H1 (cell line): ENCODE data around the gene RBM20. TPM values are rescaled to one million over a fixed set of nuclear protein-coding genes. Genes with fewer than 3 reads are reported as not detected.

ENCODE experiments used
- CTCF ChIA-PET: fragments of 300-600 bp; sonication (Branson Sonifier 250); formaldehyde crosslinking; loops from one replicate; lab custom pipeline; 2021; ENCODE audit not compliant: partially characterized antibody; lab: Charles Lee
- POLR2A ChIA-PET: fragments of 300-600 bp; sonication (Branson Sonifier 250); formaldehyde crosslinking; loops from one replicate; lab custom pipeline; 2021; ENCODE audit warnings: inconsistent platforms; ENCODE audit not compliant: partially characterized antibody; lab: Charles Lee
- DNase-seq, 2 experiments: peaks; one replicate each; pipeline versions ENCODE4 v3.0.0 to v3.0.0-alpha.2; 2010 to 2022; ENCODE audit warnings: low spot score in 2 of 2, low read depth in 1 of 2, mixed read lengths in 1 of 2
- FAIRE-seq: peaks from 2 replicates; lab custom pipeline; 2011; peaks lifted over from hg19 to GRCh38; lab: Jason Lieb, UNC
- H2AFZ ChIP-seq: 2 replicates; pipeline ENCODE4 v1.8.1; 2012; ENCODE audit warnings: low read length, inconsistent platforms
- H2AK5ac ChIP-seq: 2 replicates; pipeline ENCODE4 v1.6.1; 2013; ENCODE audit warnings: low read depth, low read length
- H2BK120ac ChIP-seq: replicated peaks from 2 replicates; pipeline ENCODE3; 2013; ENCODE audit warnings: low read depth, low read length, inconsistent platforms
- H2BK12ac ChIP-seq: 2 replicates; pipeline ENCODE4 v1.6.1; 2013; ENCODE audit warnings: low read depth, low read length
- H2BK15ac ChIP-seq: 2 replicates; pipeline ENCODE4 v1.6.1; 2013; ENCODE audit warnings: low read length
- H2BK20ac ChIP-seq: 2 replicates; pipeline ENCODE4 v1.6.1; 2013; ENCODE audit warnings: low read length
- H2BK5ac ChIP-seq: 2 replicates; pipeline ENCODE4 v1.6.1; 2013; ENCODE audit warnings: low read depth, low read length
- H3K14ac ChIP-seq: 2 replicates; pipeline ENCODE4 v1.6.1; 2013; ENCODE audit warnings: inconsistent platforms; ENCODE audit not compliant: insufficient read length
- H3K18ac ChIP-seq: 2 replicates; pipeline ENCODE4 v1.6.1; 2013; ENCODE audit warnings: low read length; ENCODE audit errors: extremely low read depth
- H3K23ac ChIP-seq: 2 replicates; pipeline ENCODE4 v1.6.1; 2013; ENCODE audit warnings: inconsistent platforms; ENCODE audit not compliant: insufficient read length
- H3K23me2 ChIP-seq: 2 replicates; pipeline ENCODE4 v1.6.1; 2013; ENCODE audit warnings: low read depth, low read length
- H3K27ac ChIP-seq: 2 replicates; pipeline ENCODE4 v1.6.1; 2011; ENCODE audit warnings: low read depth, low read length, inconsistent platforms
- H3K27me3 ChIP-seq, 4 experiments: replicated peaks in 1 of 4; 1 replicate in 1 of 4; 2 replicates in 3 of 4; pipeline versions ENCODE4 v1.6.1 to v1.8.1; 2011 to 2013; ENCODE audit warnings: low read length in 3 of 4, mild to moderate bottlenecking in 3 of 4, inconsistent platforms in 2 of 4, mixed read lengths in 2 of 4, moderate library complexity in 1 of 4; ENCODE audit not compliant: control insufficient read depth in 3 of 4, insufficient read depth in 3 of 4; ENCODE audit errors: extremely low read depth in 1 of 4
- H3K36me3 ChIP-seq, 4 experiments: 2 replicates each; pipeline versions ENCODE4 v1.6.1 to v1.8.1; 2011 to 2013; ENCODE audit warnings: mild to moderate bottlenecking in 4 of 4, low read length in 3 of 4, moderate library complexity in 2 of 4, control low read depth in 1 of 4, inconsistent platforms in 1 of 4; ENCODE audit not compliant: insufficient read depth in 4 of 4, control insufficient read depth in 2 of 4
- H3K4ac ChIP-seq: replicated peaks from 2 replicates; pipeline ENCODE3; 2013; ENCODE audit warnings: low read length, low read depth, mixed read lengths, inconsistent platforms; ENCODE audit not compliant: insufficient read length
- H3K4me1 ChIP-seq, 4 experiments: replicated peaks in 1 of 4; 1 replicate in 1 of 4; 2 replicates in 3 of 4; pipeline versions ENCODE4 v1.6.1 to v1.8.1; 2011 to 2013; ENCODE audit warnings: low read length in 3 of 4, inconsistent platforms in 2 of 4, mixed read lengths in 1 of 4; ENCODE audit not compliant: insufficient read depth in 4 of 4, control insufficient read depth in 3 of 4
- H3K4me2 ChIP-seq, 2 experiments: 2 replicates each; pipeline versions ENCODE4 v1.6.1 to v1.8.1; 2011 to 2013; ENCODE audit warnings: low read depth in 2 of 2, low read length in 2 of 2, control low read depth in 1 of 2, inconsistent platforms in 1 of 2, mild to moderate bottlenecking in 1 of 2; ENCODE audit not compliant: insufficient read depth in 1 of 2
- H3K4me3 ChIP-seq, 4 experiments: fragments of 200-600, 300-600 bp in 1 of 4; sonication (generic), shearing (Covaris generic), sonication (Bioruptor Twin) in 1 of 4; 2 replicates each; pipeline versions ENCODE4 v1.5.1 to v1.8.1; 2011 to 2016; ENCODE audit warnings: low read length in 4 of 4, low read depth in 3 of 4, control low read depth in 2 of 4, inconsistent platforms in 2 of 4, mild to moderate bottlenecking in 2 of 4, mixed read lengths in 1 of 4, moderate library complexity in 1 of 4; ENCODE audit not compliant: insufficient read depth in 2 of 4; ENCODE audit errors: extremely low read depth in 1 of 4
- H3K56ac ChIP-seq: replicated peaks from 2 replicates; pipeline ENCODE3; 2013; ENCODE audit warnings: low read depth, mild to moderate bottlenecking, mixed read lengths, low read length, inconsistent platforms; ENCODE audit not compliant: insufficient read length
- H3K79me1 ChIP-seq: 2 replicates; pipeline ENCODE4 v1.6.1; 2013; ENCODE audit warnings: low read depth, low read length, control low read depth
- H3K79me2 ChIP-seq, 2 experiments: 2 replicates each; pipeline versions ENCODE4 v1.6.1 to v1.8.1; 2012 to 2013; ENCODE audit warnings: low read length in 2 of 2, mild to moderate bottlenecking in 2 of 2, inconsistent platforms in 1 of 2; ENCODE audit not compliant: insufficient read depth in 2 of 2, control insufficient read depth in 1 of 2
- H3K9ac ChIP-seq, 4 experiments: replicated peaks in 1 of 4; 1 replicate in 1 of 4; 2 replicates in 3 of 4; pipeline versions ENCODE4 v1.6.1 to v1.8.1; 2011 to 2013; ENCODE audit warnings: low read depth in 3 of 4, low read length in 3 of 4, control low read depth in 2 of 4, mild to moderate bottlenecking in 2 of 4, moderate library complexity in 2 of 4, inconsistent platforms in 1 of 4; ENCODE audit errors: extremely low read depth in 1 of 4
- H3K9me3 ChIP-seq, 2 experiments: 2 replicates each; pipeline versions ENCODE4 v1.6.1 to v1.8.1; 2012 to 2013; ENCODE audit warnings: mild to moderate bottlenecking in 2 of 2, moderate library complexity in 2 of 2, control low read depth in 1 of 2, inconsistent platforms in 1 of 2, low read depth in 1 of 2, low read length in 1 of 2, mixed read lengths in 1 of 2; ENCODE audit not compliant: insufficient read depth in 2 of 2
- H4K20me1 ChIP-seq, 2 experiments: replicated peaks in 1 of 2; 2 replicates each; pipeline versions ENCODE3 to v1.8.1; 2011 to 2013; ENCODE audit warnings: inconsistent platforms in 2 of 2, low read length in 2 of 2, mild to moderate bottlenecking in 1 of 2; ENCODE audit not compliant: insufficient read depth in 2 of 2, control insufficient read depth in 1 of 2
- H4K5ac ChIP-seq: 2 replicates; pipeline ENCODE4 v1.6.1; 2013; ENCODE audit warnings: low read length, low read depth, mixed read lengths, inconsistent platforms; ENCODE audit not compliant: insufficient read length
- H4K8ac ChIP-seq: 2 replicates; pipeline ENCODE4 v1.8.0; 2013; ENCODE audit warnings: mild to moderate bottlenecking, moderate library complexity, low read length, inconsistent platforms; ENCODE audit not compliant: insufficient read depth; ENCODE audit errors: extremely low read depth
- H4K91ac ChIP-seq: replicated peaks from 2 replicates; pipeline ENCODE3; 2013; ENCODE audit warnings: low read length, mixed read lengths, inconsistent platforms; ENCODE audit not compliant: insufficient read length
- KDM1A ChIP-seq: fragments of 200-600, 300-600 bp; sonication (generic); IDR thresholded peaks from 2 replicates; pipeline ENCODE4 v1.7.1; 2016; ENCODE audit warnings: mild to moderate bottlenecking, low read length, borderline replicate concordance
- SIRT6 ChIP-seq: IDR thresholded peaks from one replicate; pipeline ENCODE4 v1.7.1; 2012; ENCODE audit warnings: low read length, inconsistent platforms
- WGBS, 2 experiments: shearing (Covaris generic) in 1 of 2; methylation state at CpG; one replicate each; pipeline versions ENCODE4 v1.1.6 to v1.1.7; 2013 to 2015; ENCODE audit warnings: low lambda C conversion rate in 2 of 2, mixed read lengths in 2 of 2, inconsistent platforms in 1 of 2, low coverage in 1 of 2, missing lambda C conversion rate in 1 of 2; ENCODE audit not compliant: insufficient replicate concordance in 2 of 2, insufficient coverage in 1 of 2, insufficient read length in 1 of 2; ENCODE audit errors: extremely low coverage in 1 of 2, missing lambda C conversion rate in 1 of 2; 5-methylcytosine and 5-hydroxymethylcytosine counted together
- polyA plus RNA-seq, 7 experiments: library from polyadenylated mRNA; depleted of rRNA in 3 of 7; stranded (reverse) in 5 of 7; unstranded in 2 of 7; fragments of >200 nt in 5 of 7; fragments of 200-250 nt in 2 of 7; gene quantifications; 1 replicate in 5 of 7; 2 replicates in 1 of 7; 4 replicates in 1 of 7; pipeline versions ENCODE4 v1.2.1 to v1.2.3, GENCODE V29; 2011 to 2013; ENCODE audit warnings: missing spikeins in 2 of 7, mixed read lengths in 2 of 7
- total RNA-seq: library from RNA; stranded (reverse); fragmentation: NEBNext Ultra II Directional; extraction: Animal tissue kit (Norgen Biotek cat#: 25700); gene quantifications from 2 replicates; pipeline ENCODE4 v1.2.1, GENCODE V29; 2021

The RBM20 gene
- total and polyA plus RNA-seq, 2 of the 8 experiments (the other 6 are each of a cell fraction or from before 2014, with no cell fraction given), result 0.05 to 0.63 TPM

- H3K56ac ChIP-seq, result no peak overlapping the region
- DNase-seq (no peak), FAIRE-seq (no peak)
- no peaks in the 10 kb centered on the region for H4K20me1 ChIP-seq
- no peak for TF ChIP-seq SIRT6
- TF ChIP-seq KDM1A, result peak; percentile 73
- H3K14ac ChIP-seq, result no peak overlapping the region
- H3K9me3 ChIP-seq, result no peaks in the 10 kb centered on the region
- H3K23me2 ChIP-seq, result peaks cover 2% of the 10 kb centered on the region
- 90% methylated on average over 3 of the region's 3 CpGs; no CpG with 5 or more reads in 1 of the 2 experiments for WGBS, 2 experiments
- no peak overlapping the region for H3K4me3 ChIP-seq
- no peaks in the 10 kb centered on the region for H3K79me1 ChIP-seq
- H2AFZ ChIP-seq, result no peak overlapping the region
- no peak overlapping the region for H2BK15ac ChIP-seq
- H3K23ac ChIP-seq, result no peak overlapping the region
- ChIA-PET POLR2A (no interaction called here), CTCF (interaction anchor here (0.8 to 6.3 kb wide), 10 partner anchors 12 to 157 kb away, joined by 3 to 51 read pairs (median 4); no protein-coding TSS in a partner anchor)
- peaks cover 13 to 16% (median 15%) of the 10 kb centered on the region in 4 experiments for H3K27me3 ChIP-seq
- no peak overlapping the region for H2BK120ac ChIP-seq
- H4K8ac ChIP-seq, result no peak overlapping the region
- H2BK5ac ChIP-seq, result no peak overlapping the region
- H3K79me2 ChIP-seq, result no peaks in the 10 kb centered on the region
- H3K18ac ChIP-seq, result no peak overlapping the region
- H3K4me2 ChIP-seq, result no peak overlapping the region
- no peak overlapping the region for H2AK5ac ChIP-seq
- H3K36me3 ChIP-seq, result no peaks in the 10 kb centered on the region
- no peak overlapping the region; the same call in 1 of the 2 replicates for H2BK12ac ChIP-seq
- no peak overlapping the region for H3K27ac ChIP-seq
- H3K4ac ChIP-seq, result no peak overlapping the region
- no peak overlapping the region for H2BK20ac ChIP-seq
- peaks cover 12 to 27% (median 13%) of the 10 kb centered on the region in 4 experiments for H3K4me1 ChIP-seq
- no peak overlapping the region for H3K9ac ChIP-seq
- H4K5ac ChIP-seq, result no peak overlapping the region
- no peak overlapping the region for H4K91ac ChIP-seq
Observed at GRCh38 chr10:110638319-110638718, 5.8 kb upstream of the RBM20 start.
